HEK293 (cell line): ENCODE data around the gene RPL10A.

ENCODE experiments used
- CTCF ChIA-PET: fragments of 350-600 bp; formaldehyde crosslinking; extraction: SDS; loops from one replicate; lab custom pipeline; 2021; ENCODE audit warnings: antibody characterized with exemption; lab: Yijun Ruan, JAX
- POLR2A ChIA-PET: fragments of 300-600 bp; formaldehyde crosslinking; extraction: SDS; loops from one replicate; lab custom pipeline; 2020; ENCODE audit warnings: antibody characterized with exemption, inconsistent platforms; lab: Yijun Ruan, JAX
- H3K27ac ChIP-seq: fragments of 200-500 bp; sonication (Bioruptor generic); 2 replicates; pipeline ENCODE4 v1.5.1; 2014; ENCODE audit warnings: low read depth, low read length, control low read depth, inconsistent platforms; ENCODE audit errors: extremely low read depth
- H3K36me3 ChIP-seq, 2 experiments: fragments of 200-500 bp in 1 of 2; sonication (Bioruptor generic) in 1 of 2; 1 replicate in 1 of 2; 2 replicates in 1 of 2; pipeline ENCODE4 v1.5.1; 2014 to 2017; ENCODE audit warnings: inconsistent platforms in 2 of 2, low read length in 2 of 2; ENCODE audit not compliant: control insufficient read depth in 2 of 2, insufficient read depth in 1 of 2
- H3K4me1 ChIP-seq: fragments of 200-500 bp; sonication (Bioruptor generic); 2 replicates; pipeline ENCODE4 v1.5.1; 2014; ENCODE audit warnings: mild to moderate bottlenecking, low read length, inconsistent platforms; ENCODE audit not compliant: control insufficient read depth, insufficient read depth
- H3K4me3 ChIP-seq: 2 replicates; pipeline ENCODE4 v1.5.1; 2011; ENCODE audit warnings: low read depth, mild to moderate bottlenecking, control low read depth, low read length, moderate library complexity
- H3K9me3 ChIP-seq: fragments of 200-500 bp; sonication (Bioruptor generic); 2 replicates; pipeline ENCODE4 v1.5.1; 2014; ENCODE audit warnings: low read depth, low read length, inconsistent platforms; ENCODE audit not compliant: control insufficient read depth, insufficient read depth
- INSM2 ChIP-seq: fragments of 450-650 bp; formaldehyde crosslinking; IDR thresholded peaks from 2 replicates; pipeline ENCODE4 v1.5.1; 2016; ENCODE audit warnings: missing biosample characterization, missing genetic modification characterization
- KLF1 ChIP-seq: fragments of 450-650 bp; formaldehyde crosslinking; IDR thresholded peaks from 2 replicates; pipeline ENCODE4 v1.5.1; 2016; ENCODE audit warnings: missing biosample characterization, missing genetic modification characterization
- MYNN ChIP-seq: fragments of 450-650 bp; formaldehyde crosslinking; IDR thresholded peaks from 2 replicates; pipeline ENCODE4 v1.5.1; 2016; ENCODE audit warnings: missing biosample characterization, missing genetic modification characterization, borderline replicate concordance
- PRDM2 ChIP-seq: fragments of 450-650 bp; formaldehyde crosslinking; IDR thresholded peaks from 2 replicates; pipeline ENCODE4 v1.5.1; 2016; ENCODE audit warnings: missing biosample characterization, missing genetic modification characterization, borderline replicate concordance
- RBAK ChIP-seq: fragments of 450-650 bp; formaldehyde crosslinking; IDR thresholded peaks from 2 replicates; pipeline ENCODE4 v1.5.1; 2016; ENCODE audit warnings: missing biosample characterization, missing genetic modification characterization
- SP2 ChIP-seq: fragments of 450-650 bp; formaldehyde crosslinking; IDR thresholded peaks from 2 replicates; pipeline ENCODE4 v1.5.1; 2016; ENCODE audit warnings: missing biosample characterization, missing genetic modification characterization
- SP3 ChIP-seq: fragments of 450-650 bp; formaldehyde crosslinking; IDR thresholded peaks from 2 replicates; pipeline ENCODE4 v1.5.1; 2016; ENCODE audit warnings: missing biosample characterization, missing genetic modification characterization
- SP7 ChIP-seq: fragments of 450-650 bp; formaldehyde crosslinking; IDR thresholded peaks from 2 replicates; pipeline ENCODE4 v1.5.1; 2016; ENCODE audit warnings: missing biosample characterization, missing genetic modification characterization
- ZBTB20 ChIP-seq: fragments of 450-650 bp; formaldehyde crosslinking; IDR thresholded peaks from 2 replicates; pipeline ENCODE4 v1.5.1; 2016; ENCODE audit warnings: missing biosample characterization, missing genetic modification characterization
- ZNF10 ChIP-seq: fragments of 450-650 bp; formaldehyde crosslinking; IDR thresholded peaks from 2 replicates; pipeline ENCODE4 v1.5.1; 2017; ENCODE audit warnings: missing biosample characterization, missing genetic modification characterization
- ZNF146 ChIP-seq: fragments of 450-650 bp; formaldehyde crosslinking; IDR thresholded peaks from 2 replicates; pipeline ENCODE4 v1.5.1; 2016; ENCODE audit warnings: missing biosample characterization, missing genetic modification characterization
- ZNF157 ChIP-seq: fragments of 450-650 bp; formaldehyde crosslinking; IDR thresholded peaks from 2 replicates; pipeline ENCODE4 v1.5.1; 2016; ENCODE audit warnings: missing biosample characterization, missing genetic modification characterization
- ZNF214 ChIP-seq: fragments of 450-650 bp; formaldehyde crosslinking; IDR thresholded peaks from 2 replicates; pipeline ENCODE4 v1.5.1; 2017; ENCODE audit warnings: missing biosample characterization, mild to moderate bottlenecking, missing genetic modification characterization, borderline replicate concordance
- ZNF302 ChIP-seq: fragments of 450-650 bp; formaldehyde crosslinking; IDR thresholded peaks from 2 replicates; pipeline ENCODE4 v1.5.1; 2016; ENCODE audit warnings: missing biosample characterization, missing genetic modification characterization, low read depth
- ZNF311 ChIP-seq: fragments of 450-650 bp; formaldehyde crosslinking; IDR thresholded peaks from 2 replicates; pipeline ENCODE4 v1.5.1; 2017; ENCODE audit warnings: missing biosample characterization, missing genetic modification characterization, borderline replicate concordance
- ZNF350 ChIP-seq: fragments of 450-650 bp; formaldehyde crosslinking; IDR thresholded peaks from 2 replicates; pipeline ENCODE4 v1.5.0; 2017; ENCODE audit warnings: missing biosample characterization, mild to moderate bottlenecking, missing genetic modification characterization
- ZNF366 ChIP-seq: fragments of 450-650 bp; formaldehyde crosslinking; conservative IDR thresholded peaks from 2 replicates; pipeline ENCODE4 v1.5.1; 2016; ENCODE audit warnings: missing biosample characterization, missing genetic modification characterization
- ZNF514 ChIP-seq: fragments of 450-650 bp; formaldehyde crosslinking; IDR thresholded peaks from 2 replicates; pipeline ENCODE4 v1.5.1; 2016; ENCODE audit warnings: missing biosample characterization, missing genetic modification characterization
- ZNF548 ChIP-seq: fragments of 450-650 bp; formaldehyde crosslinking; IDR thresholded peaks from 2 replicates; pipeline ENCODE4 v1.5.1; 2016; ENCODE audit warnings: missing biosample characterization, missing genetic modification characterization
- ZNF560 ChIP-seq: fragments of 450-650 bp; formaldehyde crosslinking; IDR thresholded peaks from 2 replicates; pipeline ENCODE4 v1.5.1; 2017; ENCODE audit warnings: missing biosample characterization, missing genetic modification characterization, borderline replicate concordance
- ZNF610 ChIP-seq: fragments of 450-650 bp; formaldehyde crosslinking; IDR thresholded peaks from 2 replicates; pipeline ENCODE4 v1.5.1; 2016; ENCODE audit warnings: missing biosample characterization, missing genetic modification characterization, borderline replicate concordance
- ZNF658 ChIP-seq: fragments of 450-650 bp; formaldehyde crosslinking; IDR thresholded peaks from 2 replicates; pipeline ENCODE4; 2016; ENCODE audit warnings: missing biosample characterization, missing genetic modification characterization
- ZNF670 ChIP-seq: fragments of 450-650 bp; formaldehyde crosslinking; IDR thresholded peaks from 2 replicates; pipeline ENCODE4 v1.5.1; 2016; ENCODE audit warnings: missing biosample characterization, missing genetic modification characterization, low read depth
- ZNF701 ChIP-seq: fragments of 450-650 bp; formaldehyde crosslinking; IDR thresholded peaks from 2 replicates; pipeline ENCODE4 v1.5.1; 2016; ENCODE audit warnings: missing biosample characterization, missing genetic modification characterization
- ZNF837 ChIP-seq: fragments of 450-650 bp; formaldehyde crosslinking; IDR thresholded peaks from 2 replicates; pipeline ENCODE4 v1.5.1; 2016; ENCODE audit warnings: missing biosample characterization, missing genetic modification characterization
- ZSCAN18 ChIP-seq: fragments of 450-650 bp; formaldehyde crosslinking; IDR thresholded peaks from 2 replicates; pipeline ENCODE4 v1.5.1; 2016; ENCODE audit warnings: missing biosample characterization, missing genetic modification characterization

RPL10A gene

GRCh38 chr6:35468980-35469750, 964 bp downstream of the RPL10A start (continued):
- TF ChIP-seq PRDM2 = no peak
- no peak for TF ChIP-seq ZNF302

- Histone ChIP-seq H3K9me3 (no peaks in the 10 kb centered on the region), H3K27ac (peak overlapping the region; percentile 100), H3K4me3 (peak overlapping the region; percentile 80), H3K36me3 (peaks cover 13 to 85% of the 10 kb centered on the region in 2 experiments; a peak in 2 of 3 replicates), H3K4me1 (0 out of 2 replicates have a peak, but pooled peaks cover 5% of the 10 kb centered on the region)
- POLR2A ChIA-PET = interaction anchor here (0.9 to 9.5 kb wide), 7 partner anchors 12 to 217 kb away, joined by 3 to 198 read pairs (median 24); partner anchors contain the start of genes FANCE and TEAD3
- CTCF ChIA-PET = interaction anchor here (0.6 to 1.8 kb wide), 6 partner anchors 10 to 427 kb away, joined by 3 to 8 read pairs (median 3); partner anchors contain the start of gene PPARD
- TF ChIP-seq KLF1 (tag by site-specific recombination) (no peak), ZNF214 (tag by site-specific recombination) (no peak), ZNF311 (tag by site-specific recombination) (no peak), ZNF701 (no peak), ZNF350 (no peak), SP7 (tag by site-specific recombination) (no peak), ZNF670 (tag by site-specific recombination) (no peak), ZNF548 (tag by site-specific recombination) (no peak), ZNF10 (tag by site-specific recombination) (no peak), ZNF146 (tag by site-specific recombination) (no peak), SP3 (tag by site-specific recombination) (0 out of 2 replicates have a peak, but pooled peaks have one; percentile 8), ZNF837 (0 out of 2 replicates have a peak, but pooled peaks have one; percentile 14), ZNF514 (tag by site-specific recombination) (no peak), ZSCAN18 (tag by site-specific recombination) (no peak), ZNF157 (tag by site-specific recombination) (no peak), RBAK (tag by site-specific recombination) (no peak), ZNF366 (tag by site-specific recombination) (peak; percentile 43), ZBTB20 (no peak), ZNF658 (no peak), SP2 (0 out of 2 replicates have a peak, but pooled peaks have one; percentile 10), ZNF610 (tag by site-specific recombination) (no peak), INSM2 (tag by site-specific recombination) (no peak), ZNF560 (tag by site-specific recombination) (no peak), MYNN (no peak)
Measured at GRCh38 chr6:35469751-35470662, 1.8 kb downstream of the RPL10A start.
